HG03103 (cell line): ENCODE data around the gene APBA2.

Experiments used
- ATAC-seq: cut with Tn5 transposase; IDR thresholded peaks from one replicate; pipeline ENCODE4 v1.9.1; 2021; ENCODE audit warnings: low read depth; ENCODE audit not compliant: unreplicated experiment

APBA2 gene

DNA sequence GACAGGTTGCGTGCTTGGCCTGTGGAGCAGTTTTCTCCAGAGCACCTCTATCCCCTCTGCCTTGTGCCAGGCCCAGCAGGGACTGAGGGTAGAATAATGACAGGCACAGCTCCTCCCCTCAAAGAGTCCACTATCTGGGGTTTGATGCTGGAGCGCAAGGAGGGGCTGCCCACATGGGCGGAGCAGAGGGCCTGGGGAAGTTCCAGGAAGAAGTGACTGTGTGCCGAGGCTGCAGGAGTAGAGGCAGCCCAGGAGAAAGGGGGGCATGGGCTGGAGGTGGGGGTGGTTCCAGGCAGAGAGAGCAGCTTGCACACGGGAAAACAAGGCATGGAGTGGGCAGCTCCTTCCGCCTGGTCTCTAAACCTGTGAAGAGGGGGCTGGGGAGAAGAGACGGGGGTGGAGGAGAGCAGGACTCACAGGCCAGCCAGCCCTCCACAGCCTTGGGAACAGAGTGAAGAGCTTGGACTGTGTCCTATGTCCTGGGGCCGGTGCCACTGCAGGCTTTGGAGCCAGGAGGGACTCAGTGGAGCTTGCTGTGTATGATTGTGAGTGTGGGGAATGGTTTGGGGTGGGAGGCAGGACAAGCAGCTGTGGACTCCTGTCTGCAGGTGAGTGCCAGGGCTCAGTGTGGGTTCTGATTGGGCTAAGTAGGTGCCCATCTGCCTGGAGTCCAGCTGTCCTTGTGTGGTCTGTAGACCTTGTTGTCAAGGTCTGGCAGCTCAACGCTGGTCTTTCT, 48.1 kb downstream of the APBA2 start:
- no peak for ATAC-seq

DNA sequence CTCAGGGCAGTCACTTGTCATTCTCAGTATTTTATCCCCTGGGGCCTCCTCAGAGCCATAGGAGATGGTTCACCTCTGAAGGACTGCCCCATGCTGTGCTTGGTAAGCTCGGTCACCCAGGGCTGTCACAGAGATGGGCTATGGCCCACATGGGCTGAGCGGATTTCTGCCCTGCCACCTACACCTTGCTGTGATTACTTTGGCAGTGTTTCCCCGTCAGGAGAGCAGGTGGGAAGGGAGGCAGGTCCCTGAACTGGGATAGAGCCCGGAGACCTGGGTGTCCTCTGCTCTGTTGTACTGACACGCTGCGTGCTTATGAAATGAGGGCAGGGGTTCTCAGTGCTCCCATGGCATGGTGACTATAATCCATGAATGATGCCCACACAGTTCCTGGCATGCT, 48.9 kb downstream of the APBA2 start:
- ATAC-seq, result no peak

DNA sequence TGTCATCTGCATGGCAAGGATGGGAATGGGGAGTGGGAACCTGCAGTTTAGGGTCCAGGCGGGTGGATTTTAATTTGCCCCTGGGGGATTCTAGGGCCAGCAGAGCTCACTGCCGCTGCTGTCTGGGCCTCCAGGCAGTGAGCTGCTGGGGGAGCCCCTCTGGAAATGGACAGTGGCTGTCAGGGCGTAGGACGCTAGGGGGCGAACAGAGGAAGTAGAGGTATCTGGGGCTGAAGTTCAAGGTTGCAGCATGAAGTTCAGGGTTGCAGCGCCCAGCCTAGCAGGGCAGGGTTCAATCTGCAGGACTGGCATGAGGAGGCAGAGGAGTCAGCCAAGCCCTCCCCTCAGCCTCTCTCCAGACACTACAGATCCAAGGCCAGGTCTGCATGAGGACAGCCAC, 49.5 kb downstream of the APBA2 start:
- ATAC-seq, result no peak

DNA sequence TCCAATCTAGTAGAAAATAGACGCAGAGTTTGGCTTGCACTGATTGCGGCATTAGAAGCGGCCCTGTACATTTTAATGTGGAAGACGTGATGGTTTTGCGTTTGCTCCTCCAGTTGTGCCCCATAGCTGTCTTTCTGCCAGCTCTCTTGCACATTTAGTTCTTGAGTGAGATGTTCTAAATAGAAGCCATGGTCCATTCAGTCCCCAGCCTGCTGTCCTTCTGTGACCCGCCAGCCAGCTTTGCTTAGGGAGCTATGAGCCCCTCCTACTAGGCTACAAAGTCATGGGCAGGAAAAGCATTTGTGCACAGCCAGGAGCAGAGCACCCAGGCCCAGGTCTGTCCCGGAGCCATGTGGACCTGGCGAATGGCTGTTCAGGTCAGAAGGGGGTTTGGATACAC, 50.3 kb downstream of the APBA2 start:
- ATAC-seq, result no peak

DNA sequence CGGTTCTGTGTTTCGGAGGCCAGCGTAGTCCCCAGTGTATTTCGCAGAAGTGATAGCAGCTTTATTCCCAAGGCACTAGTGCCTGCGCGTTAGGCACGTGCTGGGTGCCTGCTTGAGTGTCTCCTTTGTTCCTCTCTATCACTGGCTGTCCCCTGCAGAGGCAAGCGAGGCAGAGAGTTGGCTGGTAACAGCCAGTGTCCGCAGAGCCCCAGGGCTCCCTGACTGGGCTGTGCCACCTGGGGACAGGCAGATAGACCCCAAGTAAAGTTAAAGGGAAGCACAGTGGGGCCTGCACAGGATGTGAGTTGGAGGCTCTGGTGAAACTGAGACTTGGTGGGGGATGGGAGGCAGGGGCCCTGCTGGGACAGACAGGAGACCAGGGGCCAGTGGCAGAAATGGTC, 50.7 kb downstream of the APBA2 start:
- ATAC-seq, result no peak

DNA sequence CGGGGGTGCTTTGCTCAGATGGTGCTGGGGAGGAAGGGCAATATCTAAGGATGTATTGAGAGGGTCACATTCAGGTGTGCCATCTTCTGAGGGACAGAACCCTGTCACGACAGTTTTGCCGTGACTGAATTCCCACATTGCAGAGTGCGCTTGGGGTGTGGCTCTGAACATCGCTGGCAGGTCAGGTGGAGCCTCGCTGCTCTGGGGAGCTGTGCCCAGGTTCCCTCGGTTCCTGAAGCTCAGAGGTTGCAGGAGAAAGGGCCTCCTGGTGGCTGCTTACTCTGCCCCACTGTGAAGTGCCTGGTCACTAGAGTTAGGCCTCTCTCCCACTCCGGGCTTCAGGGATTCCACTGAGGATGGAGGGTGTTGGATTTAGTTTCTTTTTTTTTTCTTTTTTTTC, 51.5 kb downstream of the APBA2 start:
- ATAC-seq, result no peak

DNA sequence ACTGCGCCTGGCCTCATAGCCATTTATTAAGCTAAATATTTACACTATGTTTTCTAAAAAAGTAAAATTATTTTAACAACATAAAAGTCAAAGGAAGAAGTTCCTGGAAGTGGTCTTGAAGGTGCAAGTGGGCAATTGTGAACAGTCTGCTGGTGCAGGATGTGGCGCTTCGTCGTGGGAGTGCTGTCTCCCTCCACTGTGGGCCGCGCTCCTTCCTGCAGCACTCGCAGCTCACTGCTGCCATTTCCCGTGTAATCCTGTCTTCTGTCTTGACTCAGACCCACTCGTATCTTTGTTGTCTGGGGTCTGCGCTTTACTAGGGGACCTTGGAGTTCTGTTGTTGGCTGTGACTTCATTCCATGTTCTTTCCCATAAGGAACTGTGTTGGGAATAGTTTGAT, 56.3 kb downstream of the APBA2 start:
- no peak for ATAC-seq

DNA sequence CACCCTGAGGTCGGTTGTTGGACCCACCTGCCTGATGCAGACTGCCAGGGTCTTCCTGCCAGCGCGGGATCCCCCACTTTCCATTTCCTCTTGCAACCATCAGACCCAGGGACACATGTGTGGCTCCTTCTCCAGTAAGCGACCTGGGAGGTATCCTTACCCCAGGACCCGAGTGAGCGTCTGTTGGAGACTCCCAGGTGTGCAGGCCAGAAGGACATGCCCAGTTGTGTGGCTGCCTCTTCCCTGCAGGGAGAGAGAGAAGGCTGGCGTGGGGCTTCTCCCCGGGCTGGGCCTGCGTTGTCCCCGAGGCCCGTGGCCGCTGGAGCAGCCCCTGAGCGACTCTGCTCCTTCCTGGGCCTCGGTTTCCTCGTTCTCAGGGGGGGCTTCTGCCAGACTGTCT, 56.8 kb downstream of the APBA2 start:
- ATAC-seq, result no peak

DNA sequence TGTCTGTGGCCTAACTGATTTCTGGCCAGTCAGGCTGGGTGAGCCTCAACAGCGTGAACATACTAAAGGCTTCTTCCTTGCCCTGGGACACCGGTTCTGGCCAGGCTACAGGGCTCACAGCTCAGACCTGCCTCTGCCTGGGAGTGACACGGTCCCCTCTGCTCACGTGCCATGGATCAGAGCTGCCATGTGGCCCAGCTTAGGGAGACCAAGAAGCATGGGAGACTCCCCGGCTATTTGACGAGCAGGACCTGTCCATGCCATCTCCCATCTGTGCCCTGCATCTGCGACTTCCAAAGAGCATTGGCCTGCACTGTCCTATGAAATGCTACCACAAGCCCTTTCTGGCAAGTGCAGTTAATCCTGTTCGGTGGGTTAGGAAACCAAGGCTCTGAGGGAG, 57.4 kb downstream of the APBA2 start:
- no peak for ATAC-seq

DNA sequence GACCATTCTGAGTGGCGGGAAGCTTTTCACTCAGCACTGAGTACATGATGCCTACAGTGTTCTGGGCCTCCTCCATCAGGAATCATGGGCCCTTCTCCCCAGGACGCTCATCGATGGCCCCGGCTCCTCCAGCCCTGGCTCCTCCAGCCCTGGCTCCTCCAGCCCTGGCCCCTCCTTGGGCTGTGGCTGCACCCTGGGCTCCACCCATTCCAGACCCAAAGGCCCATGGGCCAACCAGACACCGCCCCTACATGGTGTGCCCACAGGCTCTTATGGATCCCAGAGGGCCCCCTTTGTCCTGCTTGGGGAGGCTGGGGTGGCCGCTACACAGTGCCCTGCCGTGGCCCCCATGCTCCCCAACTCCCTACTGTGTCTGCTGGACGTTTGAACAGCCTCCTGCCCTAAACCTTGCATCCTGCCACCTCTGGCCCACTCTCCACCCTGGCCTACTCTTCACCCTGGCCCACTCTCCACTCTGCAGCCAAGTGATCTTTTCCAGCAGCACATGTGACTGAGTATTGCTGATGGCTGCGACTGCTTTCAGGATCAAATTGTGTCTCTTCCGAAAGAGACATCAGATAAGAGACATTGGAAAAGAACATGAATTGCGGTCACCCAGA, 57.9 kb downstream of the APBA2 start:
- no peak for ATAC-seq

DNA sequence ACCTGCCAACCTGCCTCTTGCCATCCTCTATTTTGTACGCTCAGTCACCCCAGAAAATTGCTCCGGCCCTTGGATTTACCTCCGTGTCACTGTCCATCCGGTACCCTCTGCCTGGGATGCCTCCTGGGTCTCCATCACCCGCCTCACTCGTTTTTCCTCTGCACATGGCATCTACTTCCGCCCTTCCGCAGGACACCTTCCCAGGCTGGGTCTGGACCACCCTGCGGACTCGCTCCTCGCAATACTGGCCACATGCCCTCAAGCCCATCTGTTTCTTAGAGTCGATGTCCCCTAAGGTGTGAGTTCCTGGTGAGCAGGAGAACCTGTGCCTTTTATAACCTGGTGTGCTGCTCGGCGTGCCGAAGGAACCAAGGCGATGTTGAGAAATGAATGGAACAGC, 58.5 kb downstream of the APBA2 start:
- ATAC-seq, result no peak

DNA sequence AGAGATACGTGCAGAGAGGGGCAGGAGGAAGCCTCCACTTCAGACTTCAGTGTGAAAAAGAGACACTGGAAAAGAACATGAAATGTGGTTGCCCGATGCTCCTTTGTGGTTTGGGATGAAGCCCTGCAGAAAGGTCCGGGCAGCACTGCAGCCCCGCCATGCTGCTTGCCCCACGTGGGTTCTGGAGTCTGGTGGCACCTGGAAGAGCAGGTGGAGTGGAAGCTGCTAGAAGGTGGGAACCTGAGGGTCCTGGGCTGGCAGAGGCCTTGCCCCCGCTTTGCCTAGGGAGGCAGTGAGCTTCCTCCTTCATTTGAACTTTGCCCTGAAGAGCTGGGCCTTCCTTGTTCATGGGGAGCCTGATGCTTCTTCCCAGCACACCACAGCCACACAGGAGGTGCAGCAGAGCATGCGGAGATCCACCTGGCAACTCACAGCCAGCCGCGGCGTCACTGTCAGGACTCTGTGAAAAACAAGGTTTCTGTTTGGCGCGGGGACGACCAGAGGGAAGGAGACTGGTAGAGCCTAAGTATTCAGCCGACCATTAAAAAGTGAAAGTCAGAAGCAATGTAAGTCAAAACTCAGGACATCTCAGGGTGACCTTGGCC, 59.0 kb downstream of the APBA2 start:
- no peak for ATAC-seq

DNA sequence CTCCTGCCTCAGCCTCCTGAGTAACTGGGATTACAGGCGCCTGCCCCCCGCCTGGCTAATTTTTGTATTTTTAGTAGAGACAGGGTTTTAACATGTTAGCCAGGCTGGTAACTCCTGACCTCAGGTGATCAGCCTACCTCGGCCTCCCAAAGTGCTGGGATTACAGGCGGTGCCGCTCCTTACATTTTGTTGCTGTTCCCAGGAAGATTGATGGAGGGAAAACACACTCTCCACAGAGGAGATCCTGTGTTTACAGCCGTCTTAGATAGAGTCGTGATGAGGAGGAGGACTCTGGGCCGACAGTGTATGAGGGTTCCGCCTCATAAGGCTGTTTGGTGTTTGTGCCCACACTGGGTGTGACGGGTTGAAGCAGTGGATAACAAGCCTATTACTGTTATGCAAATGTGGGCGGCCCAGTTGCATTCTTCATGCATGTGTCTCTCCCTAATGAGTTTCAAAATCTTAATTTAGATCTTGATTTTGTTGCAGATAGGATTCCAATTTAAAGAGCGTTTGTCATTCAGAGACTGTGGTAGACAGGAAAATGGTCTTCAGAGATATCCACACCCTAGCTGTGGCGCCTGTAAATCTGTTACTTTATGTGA, 60.0 kb downstream of the APBA2 start:
- no peak for ATAC-seq

DNA sequence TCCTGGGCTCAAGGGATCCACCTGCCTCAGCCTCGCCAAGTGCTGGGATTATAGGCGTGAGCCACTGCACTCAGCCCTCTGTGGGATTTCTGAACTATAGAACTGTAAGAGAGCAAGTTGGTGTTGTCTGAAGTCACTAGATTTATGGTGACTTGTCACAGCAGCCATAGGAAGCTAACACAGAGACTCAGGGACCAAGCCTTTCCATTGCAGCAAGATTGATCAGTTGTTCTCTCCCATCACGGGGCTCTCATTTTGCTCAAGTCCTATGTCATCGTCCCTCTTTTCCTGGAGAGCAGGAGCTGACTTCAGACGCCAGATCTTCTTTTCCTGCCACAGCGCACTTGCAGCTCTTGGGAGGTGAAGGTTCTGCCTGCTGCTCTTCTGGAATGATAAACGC, 61.0 kb downstream of the APBA2 start:
- no peak for ATAC-seq

DNA sequence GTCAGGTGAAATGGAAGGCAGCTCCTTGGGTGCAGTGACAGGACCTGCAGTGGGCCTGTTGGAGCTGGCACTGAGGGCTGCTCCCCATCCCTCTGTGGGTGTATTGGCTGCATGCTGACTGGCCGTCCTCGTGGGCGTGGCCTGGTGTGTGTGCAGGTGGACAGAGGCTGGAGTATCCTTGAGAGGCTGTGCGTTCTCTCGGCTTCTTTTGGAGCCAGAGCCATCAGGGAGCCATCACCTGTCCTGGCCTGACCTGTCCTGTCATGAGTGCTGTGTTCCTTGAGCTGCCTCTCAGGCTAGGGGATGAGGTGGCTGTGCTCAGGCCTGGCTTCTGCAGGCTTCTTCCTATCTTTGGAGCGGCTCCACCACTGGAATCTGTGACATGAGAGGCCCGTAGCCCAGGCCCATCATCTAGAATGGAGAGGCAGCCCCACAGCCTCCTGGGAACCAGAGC, 61.5 kb downstream of the APBA2 start:
- no peak for ATAC-seq

DNA sequence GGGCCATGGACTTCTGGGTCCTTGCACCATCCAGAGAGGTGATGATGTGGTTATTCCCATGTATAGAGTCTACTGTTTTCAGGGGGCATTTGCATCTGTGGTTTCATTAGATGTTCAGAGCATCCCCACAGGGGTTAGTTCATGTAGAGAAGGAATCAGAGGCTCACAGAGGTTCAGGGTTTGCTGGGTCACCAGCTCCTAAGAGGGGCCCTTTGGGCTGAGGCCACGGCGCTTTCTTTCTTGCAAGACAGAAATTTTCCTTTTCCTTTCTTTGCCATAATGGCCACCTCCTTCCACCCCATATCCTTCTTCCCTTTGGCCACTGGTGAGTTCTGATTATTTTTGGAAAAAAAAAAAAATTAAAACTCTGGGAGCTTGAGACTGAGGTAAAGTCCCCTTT, 62.3 kb downstream of the APBA2 start:
- no peak for ATAC-seq

DNA sequence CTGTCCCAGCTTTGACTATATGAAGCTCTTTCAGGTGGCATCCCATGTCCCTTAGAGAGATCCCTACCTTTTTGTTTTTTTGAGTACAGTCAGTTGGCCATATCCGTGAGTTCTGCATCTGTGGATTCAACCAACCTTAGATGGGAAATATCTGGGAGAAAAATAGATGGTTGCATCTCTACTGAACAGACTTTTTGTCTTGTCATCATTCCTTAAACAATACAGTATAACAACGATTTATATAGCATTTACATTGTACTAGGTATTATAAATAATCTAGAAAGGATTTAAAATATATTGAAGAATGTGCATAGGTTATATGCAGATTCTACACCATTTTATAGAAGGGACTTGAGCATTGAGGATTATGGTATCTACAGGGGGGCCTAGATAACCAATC, 65.1 kb downstream of the APBA2 start:
- no peak for ATAC-seq

DNA sequence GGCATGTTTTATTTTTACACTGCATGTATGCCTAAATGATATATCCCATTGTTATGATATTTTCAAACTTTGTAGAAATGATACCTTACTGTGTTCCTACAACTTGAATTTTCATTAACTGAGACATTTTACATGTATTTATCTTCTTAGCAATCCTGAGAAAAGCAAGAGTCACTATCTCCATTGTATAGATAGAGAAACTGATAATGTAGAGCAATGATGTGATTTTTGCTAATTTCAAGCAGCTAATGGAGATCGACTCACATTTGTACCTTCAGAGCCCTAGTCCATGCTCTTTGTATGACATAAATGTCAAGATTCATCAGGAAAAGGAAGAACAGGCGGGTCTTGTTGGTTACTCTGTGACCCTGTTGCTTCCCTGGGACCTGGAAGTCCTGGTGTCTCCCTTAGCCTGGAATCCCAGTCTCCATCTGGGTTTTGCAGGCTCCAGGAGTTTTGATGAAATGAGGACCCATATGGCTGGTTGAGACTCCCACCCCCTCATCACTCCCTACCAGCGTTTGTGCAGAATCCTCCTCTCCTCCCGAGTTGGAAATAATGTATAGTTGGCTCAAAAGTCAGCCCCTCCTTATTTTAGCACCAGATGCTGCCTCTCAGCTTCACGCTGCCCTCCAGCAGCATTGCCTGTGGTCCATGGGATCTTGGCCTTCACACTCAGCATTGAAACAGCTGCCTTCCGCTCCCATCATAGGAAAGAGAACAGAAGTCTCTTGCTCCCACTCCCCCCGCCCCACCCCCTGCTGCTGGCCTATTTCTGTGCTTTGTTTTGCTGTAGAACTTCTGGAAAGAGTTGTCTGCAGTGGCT, 67.1 kb downstream of the APBA2 start:
- ATAC-seq, result no peak

DNA sequence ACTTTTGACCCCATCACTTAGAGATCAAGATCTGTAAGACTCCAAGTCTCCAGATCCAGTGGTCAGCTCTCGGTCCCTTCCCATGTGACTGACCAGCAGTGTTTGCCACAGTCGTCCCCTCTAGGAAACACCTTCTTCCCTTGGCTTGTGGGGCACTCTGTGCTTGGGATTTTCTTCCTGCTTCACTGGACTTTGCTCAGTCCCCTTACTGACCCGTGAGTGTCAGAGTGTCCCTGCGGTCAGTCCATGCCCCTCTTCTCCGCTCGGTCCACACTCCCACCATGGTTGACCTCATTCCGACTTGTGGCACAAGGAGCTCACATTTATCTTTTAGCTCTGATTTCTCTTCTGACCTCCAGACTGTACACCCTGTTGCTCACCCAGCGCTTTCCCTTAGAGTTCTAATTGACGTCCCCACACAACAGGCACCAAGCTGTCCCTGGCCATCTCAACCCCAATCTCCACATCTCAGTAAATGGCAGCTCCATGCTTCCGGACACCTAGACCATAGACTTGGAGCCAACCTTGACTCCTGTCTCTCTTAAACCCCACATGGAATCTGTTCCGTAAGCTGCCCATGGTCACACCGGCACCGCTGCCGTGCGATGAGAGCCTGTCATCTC, 67.9 kb downstream of the APBA2 start:
- ATAC-seq, result no peak

DNA sequence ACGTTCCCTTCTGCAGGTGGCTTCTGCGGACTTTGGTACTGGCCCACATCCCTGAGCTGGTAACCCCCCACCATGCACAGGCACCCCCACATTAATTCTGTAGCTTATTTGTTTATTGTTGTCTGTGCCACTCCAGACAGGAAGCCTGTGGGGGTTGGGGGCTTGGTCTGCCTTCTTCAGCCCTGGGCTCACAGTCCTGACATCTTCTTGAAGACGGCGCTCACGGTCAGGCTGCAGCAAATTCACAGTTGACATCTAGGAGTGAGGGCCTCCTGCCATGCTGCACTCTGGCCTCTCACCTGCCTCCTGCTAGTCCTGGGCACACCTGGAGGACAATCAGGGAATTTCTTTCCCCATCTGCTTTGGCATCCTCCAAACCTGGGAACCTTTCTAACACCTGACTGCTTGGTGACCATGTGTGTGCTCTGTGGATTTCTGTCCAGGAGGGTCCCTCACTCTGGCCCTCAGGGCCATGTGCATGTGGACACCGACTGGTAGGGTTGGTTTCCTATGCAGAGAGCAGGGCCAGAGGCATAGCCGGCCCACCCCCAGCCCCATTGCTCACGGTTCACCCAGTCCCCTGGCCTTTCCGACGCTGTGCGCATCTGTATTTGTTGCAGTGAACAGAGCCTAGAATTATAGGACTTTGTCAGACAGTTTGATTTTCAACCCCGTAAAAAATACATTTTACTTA, 68.8 kb downstream of the APBA2 start:
- no peak for ATAC-seq
